OCI-LY1 (cell line): ENCODE data around the gene CNIH2.

ENCODE experiments used
- CTCF ChIP-seq: fragments of 200-600 bp; sonication (generic), shearing (Covaris generic); IDR thresholded peaks from 2 replicates; pipeline ENCODE4 v1.5.1; 2017; ENCODE audit warnings: mild to moderate bottlenecking, antibody characterized with exemption, low read length, moderate library complexity, mixed read lengths
- EZH2 ChIP-seq: fragments of 200-600 bp; sonication (generic), shearing (Covaris generic); IDR thresholded peaks from 2 replicates; pipeline ENCODE4 v1.8.0; 2017; ENCODE audit warnings: borderline replicate concordance, mixed run types, mild to moderate bottlenecking, antibody characterized with exemption, low read length, moderate library complexity, mixed read lengths

GRCh38 chr11:66315921-66316811 lies 38.2 kb downstream of the CNIH2 start:
- no peak for TF ChIP-seq CTCF
- TF ChIP-seq EZH2, result no peak
